Right lobe of liver (tissue), 4 donors: ENCODE measurements around the gene IKZF2.

Experiments
- POLR2A ChIP-seq: fragments of 450-650 bp; IDR thresholded peaks from one replicate; pipeline ENCODE4 v1.6.1; 2017; ENCODE audit warnings: antibody characterized with exemption, mild to moderate bottlenecking
- TF ChIP-seq, protein P1 (sequence below), 4 donors: fragments of 200-600 bp in 3 of 4; fragments of 450-650 bp in 1 of 4; IDR thresholded peaks; one replicate each; pipeline versions ENCODE4 v1.5.1 to v1.8.0; 2016 to 2022; ENCODE audit warnings: antibody characterized with exemption in 4 of 4, mild to moderate bottlenecking in 2 of 4
- donor health status: DM: no; HTN: no; CAD: no.
- donor health status: DM: no; HTN: no; CAD: no.
- donor health status: DM: no; HTN: yes; CAD: no.

DNA sequence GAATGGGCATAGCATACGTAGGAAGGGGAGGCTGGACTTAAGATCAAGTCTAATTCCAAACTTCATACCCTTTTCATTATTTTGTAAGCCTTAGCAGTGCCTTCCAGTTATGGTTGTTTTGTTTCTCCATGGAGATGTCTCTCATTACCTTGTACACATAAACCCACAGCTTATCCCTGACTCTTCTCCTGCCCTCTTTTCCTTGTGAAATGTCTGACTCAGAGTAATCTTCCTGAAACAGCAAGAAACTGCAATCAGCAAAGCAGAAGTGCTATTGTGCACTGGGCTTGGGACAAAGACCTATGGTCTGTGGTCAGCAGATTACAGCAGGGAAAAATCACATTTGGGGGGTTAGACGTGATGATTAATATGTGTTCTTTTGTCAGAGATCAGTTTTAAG, 176.7 kb downstream of the IKZF2 start:
- TF ChIP-seq POLR2A: no peak
- TF ChIP-seq, protein P1, sequence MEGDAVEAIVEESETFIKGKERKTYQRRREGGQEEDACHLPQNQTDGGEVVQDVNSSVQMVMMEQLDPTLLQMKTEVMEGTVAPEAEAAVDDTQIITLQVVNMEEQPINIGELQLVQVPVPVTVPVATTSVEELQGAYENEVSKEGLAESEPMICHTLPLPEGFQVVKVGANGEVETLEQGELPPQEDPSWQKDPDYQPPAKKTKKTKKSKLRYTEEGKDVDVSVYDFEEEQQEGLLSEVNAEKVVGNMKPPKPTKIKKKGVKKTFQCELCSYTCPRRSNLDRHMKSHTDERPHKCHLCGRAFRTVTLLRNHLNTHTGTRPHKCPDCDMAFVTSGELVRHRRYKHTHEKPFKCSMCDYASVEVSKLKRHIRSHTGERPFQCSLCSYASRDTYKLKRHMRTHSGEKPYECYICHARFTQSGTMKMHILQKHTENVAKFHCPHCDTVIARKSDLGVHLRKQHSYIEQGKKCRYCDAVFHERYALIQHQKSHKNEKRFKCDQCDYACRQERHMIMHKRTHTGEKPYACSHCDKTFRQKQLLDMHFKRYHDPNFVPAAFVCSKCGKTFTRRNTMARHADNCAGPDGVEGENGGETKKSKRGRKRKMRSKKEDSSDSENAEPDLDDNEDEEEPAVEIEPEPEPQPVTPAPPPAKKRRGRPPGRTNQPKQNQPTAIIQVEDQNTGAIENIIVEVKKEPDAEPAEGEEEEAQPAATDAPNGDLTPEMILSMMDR (IDR thresholded peaks at IDR 0.05): no peak
